ENCODE results near the gene MPRIP.

Gene MPRIP

DNA sequence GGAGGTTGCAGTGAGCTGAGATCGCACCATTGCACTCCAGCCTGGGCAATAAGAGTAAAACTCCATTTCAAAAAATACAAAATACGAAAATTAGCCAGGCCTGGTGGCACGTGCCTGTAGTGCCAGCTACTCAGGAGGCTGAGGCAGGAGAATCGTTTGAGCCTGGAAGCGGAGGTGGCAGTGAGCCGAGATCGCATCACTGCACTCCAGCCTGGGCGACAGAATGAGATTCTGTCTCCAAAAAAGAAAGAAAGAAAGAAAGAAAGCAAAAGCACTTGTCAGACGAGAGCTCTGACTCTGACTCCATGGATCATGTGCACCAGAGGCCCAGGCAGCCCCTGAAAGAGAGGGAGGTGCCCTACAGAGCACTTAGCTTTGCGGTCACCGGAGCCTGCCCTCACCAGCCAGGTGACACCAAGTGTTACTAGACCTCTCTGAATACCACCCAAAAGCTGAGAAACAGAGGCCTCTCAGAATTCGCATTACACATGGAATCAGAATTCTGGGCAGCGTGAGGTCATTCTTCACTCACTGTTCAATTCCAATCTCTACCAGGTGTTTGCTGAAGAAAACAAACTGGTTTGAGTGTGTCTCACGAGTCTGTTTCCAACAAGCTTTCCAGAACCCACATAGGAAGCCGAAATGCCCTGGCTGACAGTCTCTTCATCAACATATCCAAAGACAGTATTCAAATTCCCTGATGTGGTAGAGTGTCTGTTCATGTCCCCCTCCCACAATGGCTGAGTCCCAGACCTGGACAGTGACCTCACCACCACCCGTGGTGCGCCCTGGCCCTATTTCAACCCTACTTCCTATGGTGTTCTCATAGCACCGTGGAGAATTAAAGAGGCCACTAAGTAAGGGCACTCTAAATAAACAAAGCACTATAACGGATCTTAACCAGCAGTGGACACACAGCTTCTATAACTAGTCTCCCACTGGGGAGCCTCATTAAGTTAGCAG is 193.2 kb downstream of the MPRIP start:
- DNase-seq (ENCODE audit: low read depth, low spot score): peak; percentile 69

DNA sequence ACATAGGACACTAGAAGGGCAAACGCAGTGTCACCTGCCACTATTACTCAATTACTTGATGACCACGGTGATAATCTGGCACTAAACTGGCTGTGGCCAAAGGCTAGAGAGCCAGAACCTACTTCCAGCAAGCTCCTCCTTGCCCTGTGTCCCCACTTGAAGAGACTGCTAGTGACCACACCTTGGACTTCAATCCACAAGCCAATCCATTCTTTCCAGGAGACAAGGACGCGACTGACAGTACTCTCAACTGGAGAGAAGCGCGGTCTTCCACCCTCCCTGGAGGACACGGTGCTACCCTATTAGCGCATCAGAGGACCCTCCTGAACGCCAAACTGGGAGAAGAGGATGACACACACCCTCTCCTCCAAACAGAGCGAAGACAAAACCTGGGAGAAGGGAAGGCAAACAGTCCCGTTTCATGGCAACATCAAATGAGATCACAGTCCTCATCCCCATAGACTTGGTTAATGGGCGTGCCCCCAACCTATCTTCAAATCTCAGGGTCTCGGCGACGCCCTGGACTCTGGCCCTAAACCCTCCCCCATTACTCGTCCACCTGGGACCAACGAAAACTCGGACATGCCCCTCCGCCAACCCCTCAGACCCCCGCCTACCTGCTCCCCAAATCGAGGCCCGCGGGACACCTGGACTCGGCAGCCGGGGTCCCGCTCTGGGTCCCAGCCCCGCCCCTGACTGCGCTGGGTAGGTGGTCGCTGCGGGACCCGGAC is 194.2 kb downstream of the MPRIP start:
- DNase-seq (ENCODE audit: low read depth, low spot score): peak; percentile 46

DNA sequence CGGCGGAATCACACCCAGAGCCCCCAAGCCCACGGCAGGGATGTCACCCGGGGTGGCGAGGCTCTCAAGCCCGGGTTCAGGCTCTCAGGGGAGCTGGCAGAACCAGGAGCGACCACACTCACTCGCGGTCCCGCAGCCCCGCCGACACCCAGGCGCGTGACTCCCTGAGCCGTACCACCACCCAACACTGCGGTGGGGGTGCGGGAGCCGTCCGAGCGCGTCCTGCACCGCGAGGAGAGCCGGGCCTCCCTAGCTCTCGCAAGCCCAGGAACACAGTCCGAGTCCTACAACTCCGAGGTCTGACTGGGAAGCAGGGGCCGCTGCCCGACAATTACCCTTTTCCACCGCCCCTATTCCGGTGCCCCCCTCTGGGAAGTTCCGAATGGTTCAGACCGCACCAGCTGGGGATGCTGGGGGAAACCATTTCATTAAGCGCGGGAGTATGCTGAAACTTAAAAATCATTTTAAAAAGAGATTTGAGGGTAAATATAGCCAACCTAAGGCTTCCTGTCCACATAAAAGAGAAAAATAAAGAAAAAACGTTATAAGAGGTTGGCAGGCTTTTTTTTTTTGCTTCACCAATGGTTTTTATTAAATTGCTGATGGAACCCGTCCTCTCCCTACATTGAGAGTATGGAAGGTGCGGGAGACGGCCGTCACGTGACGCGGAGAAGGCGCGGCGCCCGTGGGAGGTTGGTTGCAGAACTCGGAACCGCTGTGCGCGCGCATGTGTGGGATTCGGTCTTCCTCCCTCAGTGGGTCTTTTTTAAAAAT is 195.0 kb downstream of the MPRIP start, which contains the start of gene FLCN:
FLCN (minus strand) TSS at position 143 of the 774 bp plus-strand sequence. CDS start 9,031 bp downstream, outside the sequence.
- peak; percentile 91 for DNase-seq (ENCODE audit: low read depth, low spot score)

GRCh38 chr17:17239832-17240231 is 197.6 kb downstream of the MPRIP start:
- no peak for DNase-seq (ENCODE audit: low read depth, low spot score)

GRCh38 chr17:17241656-17242055 is 199.4 kb downstream of the MPRIP start:
- no peak for DNase-seq (ENCODE audit: low read depth, low spot score)

DNA sequence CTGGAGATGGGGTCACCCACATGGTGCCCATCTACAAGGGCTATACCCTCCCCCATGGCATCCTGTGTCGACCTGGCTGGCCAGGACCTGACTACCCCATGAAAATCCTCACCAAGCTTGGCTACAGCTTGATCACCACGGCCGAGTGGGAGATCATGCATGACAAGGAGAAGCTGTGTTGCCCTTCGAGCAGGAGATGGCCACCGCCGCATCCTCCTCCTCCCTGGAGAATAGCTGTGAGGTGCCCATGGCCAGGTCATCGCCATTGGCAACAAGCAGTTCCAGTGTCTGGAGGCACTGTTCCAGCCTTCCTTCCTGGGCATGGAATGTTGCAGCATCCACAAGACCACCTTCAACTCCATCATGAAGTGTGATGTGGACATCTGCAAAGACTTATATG is 200.0 kb downstream of the MPRIP start:
- no peak for DNase-seq (ENCODE audit: low read depth, low spot score)
